ENCODE results near the gene CRELD2. TPM values are rescaled to one million over a fixed set of nuclear protein-coding genes. Genes with fewer than 3 reads are reported as not detected.

The CRELD2 gene
- total RNA-seq, 1 donor from 2014 or later = 43.8 TPM

GRCh38 chr22:49941507-49942316 is 23.3 kb downstream of the CRELD2 start:
- H3K27ac Mint-ChIP-seq (ENCODE audit: unreplicated experiment) = no peak overlapping the region
- DNase-seq (ENCODE audit: low read depth, low spot score) = no peak
- no peak overlapping the region for H3K4me3 Mint-ChIP-seq
- TF ChIP-seq CTCF (conservative IDR thresholded peaks at IDR 0.05) = no peak
- H3K27me3 Mint-ChIP-seq (ENCODE audit: low read depth) = no peaks in the 10 kb centered on the region
- H3K36me3 Mint-ChIP-seq (ENCODE audit: low read depth) = no peaks in the 10 kb centered on the region
- H3K4me1 Mint-ChIP-seq = peaks cover 27% of the 10 kb centered on the region
- no peaks in the 10 kb centered on the region for H3K9me3 Mint-ChIP-seq

GRCh38 chr22:49942565-49943404 is 24.4 kb downstream of the CRELD2 start:
- Mint-ChIP-seq H3K4me1 (peaks cover 28% of the 10 kb centered on the region), H3K27ac (ENCODE audit: unreplicated experiment) (no peak overlapping the region), H3K9me3 (no peaks in the 10 kb centered on the region), H3K36me3 (ENCODE audit: low read depth) (no peaks in the 10 kb centered on the region), H3K4me3 (no peak overlapping the region), H3K27me3 (ENCODE audit: low read depth) (no peaks in the 10 kb centered on the region)
- DNase-seq (ENCODE audit: low read depth, low spot score) = no peak
- no peak for TF ChIP-seq CTCF (conservative IDR thresholded peaks at IDR 0.05)

GRCh38 chr22:49943405-49943765 is 25.0 kb downstream of the CRELD2 start:
- no peaks in the 10 kb centered on the region for H3K27me3 Mint-ChIP-seq (ENCODE audit: low read depth)
- H3K36me3 Mint-ChIP-seq (ENCODE audit: low read depth) = no peaks in the 10 kb centered on the region
- H3K4me3 Mint-ChIP-seq = no peak overlapping the region
- peaks cover 22% of the 10 kb centered on the region for H3K4me1 Mint-ChIP-seq
- no peak for TF ChIP-seq CTCF (conservative IDR thresholded peaks at IDR 0.05)
- no peak overlapping the region for H3K27ac Mint-ChIP-seq (ENCODE audit: unreplicated experiment)
- no peaks in the 10 kb centered on the region for H3K9me3 Mint-ChIP-seq
- no peak for DNase-seq (ENCODE audit: low read depth, low spot score)

GRCh38 chr22:49943771-49944398 is 25.5 kb downstream of the CRELD2 start:
- Mint-ChIP-seq H3K9me3 (no peaks in the 10 kb centered on the region), H3K4me3 (no peak overlapping the region)

More at GRCh38 chr22:49943771-49944398, 25.5 kb downstream of the CRELD2 start:
- no peak for DNase-seq (ENCODE audit: low read depth, low spot score)
- no peaks in the 10 kb centered on the region for H3K36me3 Mint-ChIP-seq (ENCODE audit: low read depth)
- TF ChIP-seq CTCF (conservative IDR thresholded peaks at IDR 0.05) = no peak
- H3K27me3 Mint-ChIP-seq (ENCODE audit: low read depth) = no peaks in the 10 kb centered on the region
- peaks cover 20% of the 10 kb centered on the region for H3K4me1 Mint-ChIP-seq
- no peak overlapping the region for H3K27ac Mint-ChIP-seq (ENCODE audit: unreplicated experiment)

Data from neural crest cell (in vitro differentiated cells).